DLD1 (cell line): ENCODE measurements around the gene EBF3.

ENCODE experiments used
- in situ Hi-C: cut with HindIII; loops from 2 replicates; pipeline ENCODE4 v1.10.0; 2017; ENCODE audit warnings: low sequenced_read_pairs

The EBF3 gene

GRCh38 chr10:129855836-129856563 is 108.1 kb downstream of the EBF3 start:
- in situ Hi-C loops: no loop called here

- in situ Hi-C loops: no loop called here
Observed at GRCh38 chr10:129854796-129855705, 109.0 kb downstream of the EBF3 start.

GRCh38 chr10:129854158-129854557 is 109.9 kb downstream of the EBF3 start:
- in situ Hi-C loops: no loop called here

GRCh38 chr10:129853562-129853903 is 110.5 kb downstream of the EBF3 start:
- in situ Hi-C loops: no loop called here

GRCh38 chr10:129852829-129853561 is 111.1 kb downstream of the EBF3 start:
- in situ Hi-C loops: no loop called here

GRCh38 chr10:129851941-129852640 is 112.0 kb downstream of the EBF3 start:
- in situ Hi-C loops: no loop called here

GRCh38 chr10:129850790-129851189 is 113.3 kb downstream of the EBF3 start:
- in situ Hi-C loops: no loop called here

- in situ Hi-C loops: no loop called here
Observed at GRCh38 chr10:129850316-129850715, 113.8 kb downstream of the EBF3 start.

- in situ Hi-C loops: no loop called here
Observed at GRCh38 chr10:129849853-129850252, 114.2 kb downstream of the EBF3 start.

GRCh38 chr10:129849452-129849750 is 114.7 kb downstream of the EBF3 start:
- in situ Hi-C loops: no loop called here

- in situ Hi-C loops: no loop called here
Observed at GRCh38 chr10:129848696-129849451, 115.2 kb downstream of the EBF3 start.

- in situ Hi-C loops: no loop called here
Observed at GRCh38 chr10:129847741-129848483, 116.2 kb downstream of the EBF3 start.

- in situ Hi-C loops: no loop called here
Observed at GRCh38 chr10:129846991-129847391, 117.1 kb downstream of the EBF3 start.

GRCh38 chr10:129845111-129845753 is 118.8 kb downstream of the EBF3 start:
- in situ Hi-C loops: no loop called here

GRCh38 chr10:129844216-129844766 is 119.8 kb downstream of the EBF3 start:
- in situ Hi-C loops: no loop called here

GRCh38 chr10:129843702-129844101 is 120.4 kb downstream of the EBF3 start:
- in situ Hi-C loops: no loop called here

GRCh38 chr10:129843131-129843541 is 120.9 kb downstream of the EBF3 start:
- in situ Hi-C loops: no loop called here

- in situ Hi-C loops: no loop called here
Observed at GRCh38 chr10:129842031-129842430, 122.0 kb downstream of the EBF3 start.

GRCh38 chr10:129841590-129841989 is 122.5 kb downstream of the EBF3 start:
- in situ Hi-C loops: no loop called here
